Measurements from ENCODE around the gene DDB1.

Gene DDB1

GRCh38 chr11:61336171-61336935, 3.4 kb upstream of the DDB1 start:
- DNase-seq (ENCODE audit: low read depth, low spot score) = no peak
- Histone ChIP-seq H3K36me3 (ENCODE audit: insufficient read depth, low read length) (no peaks in the 10 kb centered on the region; the same call in 1 of the 2 replicates), H3K9ac (ENCODE audit: insufficient read length) (peak overlapping the region; percentile 16), H3K4me3 (no peak overlapping the region), H3K9me3 (ENCODE audit: low read depth, low read length) (no peaks in the 10 kb centered on the region), H3K27ac (no peak overlapping the region)
- no peak for TF ChIP-seq POLR2AphosphoS5 (IDR thresholded peaks at IDR 0.05; ENCODE audit: borderline replicate concordance, low read depth, low read length)
- no peak for TF ChIP-seq EZH2 (IDR thresholded peaks at IDR 0.05)
- TF ChIP-seq FOXP2 (optimal IDR thresholded peaks at IDR 0.05; ENCODE audit: control extremely low read depth, extremely low read length, insufficient read depth) = no peak

- TF ChIP-seq FOXP2 (optimal IDR thresholded peaks at IDR 0.05; ENCODE audit: control extremely low read depth, extremely low read length, insufficient read depth) (no peak), POLR2AphosphoS5 (IDR thresholded peaks at IDR 0.05; ENCODE audit: borderline replicate concordance, low read depth, low read length) (no peak), EZH2 (IDR thresholded peaks at IDR 0.05) (no peak)
- H3K36me3 ChIP-seq (ENCODE audit: insufficient read depth, low read length) = no peaks in the 10 kb centered on the region; the same call in 1 of the 2 replicates
- H3K4me3 ChIP-seq = no peak overlapping the region
- DNase-seq (ENCODE audit: low read depth, low spot score) = no peak
- H3K9me3 ChIP-seq (ENCODE audit: low read depth, low read length) = no peaks in the 10 kb centered on the region
- no peak overlapping the region for H3K9ac ChIP-seq (ENCODE audit: insufficient read length)
- no peak overlapping the region for H3K27ac ChIP-seq
Observed at GRCh38 chr11:61335355-61335710, 2.4 kb upstream of the DDB1 start.

GRCh38 chr11:61334434-61335354, 1.8 kb upstream of the DDB1 start:
- Histone ChIP-seq H3K9ac (ENCODE audit: insufficient read length) (peak overlapping the region; percentile 100), H3K27ac (no peak overlapping the region; the same call in 1 of the 2 replicates), H3K9me3 (ENCODE audit: low read depth, low read length) (no peaks in the 10 kb centered on the region), H3K36me3 (ENCODE audit: insufficient read depth, low read length) (peaks cover 6% of the 10 kb centered on the region; the same call in 1 of the 2 replicates), H3K4me3 (no peak overlapping the region)
- TF ChIP-seq POLR2AphosphoS5 (IDR thresholded peaks at IDR 0.05; ENCODE audit: borderline replicate concordance, low read depth, low read length) = no peak
- no peak for TF ChIP-seq EZH2 (IDR thresholded peaks at IDR 0.05)
- no peak for TF ChIP-seq FOXP2 (optimal IDR thresholded peaks at IDR 0.05; ENCODE audit: control extremely low read depth, extremely low read length, insufficient read depth)
- no peak for DNase-seq (ENCODE audit: low read depth, low spot score)

- DNase-seq (ENCODE audit: low read depth, low spot score) = no peak
- Histone ChIP-seq H3K9ac (ENCODE audit: insufficient read length) (peak overlapping the region; percentile 100), H3K27ac (peak overlapping the region; percentile 90), H3K9me3 (ENCODE audit: low read depth, low read length) (no peaks in the 10 kb centered on the region), H3K4me3 (peak overlapping the region; percentile 99), H3K36me3 (ENCODE audit: insufficient read depth, low read length) (peaks cover 15% of the 10 kb centered on the region)
- TF ChIP-seq POLR2AphosphoS5 (IDR thresholded peaks at IDR 0.05; ENCODE audit: borderline replicate concordance, low read depth, low read length) (peak; percentile 31; the same call in 1 of the 2 replicates), EZH2 (IDR thresholded peaks at IDR 0.05) (no peak), FOXP2 (optimal IDR thresholded peaks at IDR 0.05; ENCODE audit: control extremely low read depth, extremely low read length, insufficient read depth) (no peak)
Observed at GRCh38 chr11:61333550-61334433, 887 bp upstream of the DDB1 start.

- no peak for DNase-seq (ENCODE audit: low read depth, low spot score)
- Histone ChIP-seq H3K9me3 (ENCODE audit: low read depth, low read length) (no peaks in the 10 kb centered on the region), H3K27ac (peak overlapping the region; percentile 79; the same call in 1 of the 2 replicates), H3K36me3 (ENCODE audit: insufficient read depth, low read length) (peaks cover 27% of the 10 kb centered on the region), H3K9ac (ENCODE audit: insufficient read length) (peak overlapping the region; percentile 100), H3K4me3 (peak overlapping the region; percentile 99)
- TF ChIP-seq POLR2AphosphoS5 (IDR thresholded peaks at IDR 0.05; ENCODE audit: borderline replicate concordance, low read depth, low read length) = no peak
- TF ChIP-seq EZH2 (IDR thresholded peaks at IDR 0.05) = no peak
- TF ChIP-seq FOXP2 (optimal IDR thresholded peaks at IDR 0.05; ENCODE audit: control extremely low read depth, extremely low read length, insufficient read depth) = no peak
Observed at GRCh38 chr11:61332281-61332796, 566 bp downstream of the DDB1 start.

GRCh38 chr11:61331651-61332050, 1.3 kb downstream of the DDB1 start:
- peak overlapping the region; percentile 100 for H3K9ac ChIP-seq (ENCODE audit: insufficient read length)
- H3K36me3 ChIP-seq (ENCODE audit: insufficient read depth, low read length) = peaks cover 33% of the 10 kb centered on the region
- H3K4me3 ChIP-seq = peak overlapping the region; percentile 99
- no peak for DNase-seq (ENCODE audit: low read depth, low spot score)
- no peak for TF ChIP-seq POLR2AphosphoS5 (IDR thresholded peaks at IDR 0.05; ENCODE audit: borderline replicate concordance, low read depth, low read length)
- no peak for TF ChIP-seq EZH2 (IDR thresholded peaks at IDR 0.05)
- no peak for TF ChIP-seq FOXP2 (optimal IDR thresholded peaks at IDR 0.05; ENCODE audit: control extremely low read depth, extremely low read length, insufficient read depth)
- no peaks in the 10 kb centered on the region for H3K9me3 ChIP-seq (ENCODE audit: low read depth, low read length)
- H3K27ac ChIP-seq = no peak overlapping the region

- Histone ChIP-seq H3K36me3 (ENCODE audit: insufficient read depth, low read length) (peaks cover 50% of the 10 kb centered on the region), H3K27ac (no peak overlapping the region), H3K9ac (ENCODE audit: insufficient read length) (no peak overlapping the region), H3K4me3 (no peak overlapping the region), H3K9me3 (ENCODE audit: low read depth, low read length) (no peaks in the 10 kb centered on the region)
- no peak for DNase-seq (ENCODE audit: low read depth, low spot score)
- TF ChIP-seq FOXP2 (optimal IDR thresholded peaks at IDR 0.05; ENCODE audit: control extremely low read depth, extremely low read length, insufficient read depth) (no peak), POLR2AphosphoS5 (IDR thresholded peaks at IDR 0.05; ENCODE audit: borderline replicate concordance, low read depth, low read length) (no peak), EZH2 (IDR thresholded peaks at IDR 0.05) (no peak)
Observed at GRCh38 chr11:61329871-61330270, 3.0 kb downstream of the DDB1 start.

Measured in SK-N-MC (cell line).